ENCODE data around the gene ACOXL.
"Not testable (repeated sequence)": the region's sequence is repeated elsewhere in the genome, so short reads cannot be mapped to it uniquely, and the experiment has no call there.

The ACOXL gene

DNA sequence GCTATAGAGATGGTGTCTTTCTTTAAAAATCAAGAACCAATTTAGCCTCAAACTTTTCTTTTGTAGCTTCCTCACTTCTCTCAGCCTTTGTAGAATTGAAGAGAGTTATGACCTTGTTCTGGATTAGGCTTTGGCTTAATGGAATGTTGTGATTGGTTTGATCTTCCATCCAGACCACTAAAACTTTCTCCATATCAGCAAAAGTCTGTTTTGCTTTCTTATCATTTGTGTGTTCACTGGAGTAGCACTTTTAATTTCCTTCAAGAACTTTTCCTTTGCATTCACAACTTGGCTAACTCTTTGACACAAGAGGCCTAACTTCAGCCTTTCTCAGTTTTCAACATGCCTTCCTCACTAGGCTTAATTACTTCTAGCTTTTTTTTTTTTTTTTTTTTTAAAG is 193.1 kb downstream of the ACOXL start:
- DNase-seq (ENCODE audit: low read depth in 2 of 2): no peak

DNA sequence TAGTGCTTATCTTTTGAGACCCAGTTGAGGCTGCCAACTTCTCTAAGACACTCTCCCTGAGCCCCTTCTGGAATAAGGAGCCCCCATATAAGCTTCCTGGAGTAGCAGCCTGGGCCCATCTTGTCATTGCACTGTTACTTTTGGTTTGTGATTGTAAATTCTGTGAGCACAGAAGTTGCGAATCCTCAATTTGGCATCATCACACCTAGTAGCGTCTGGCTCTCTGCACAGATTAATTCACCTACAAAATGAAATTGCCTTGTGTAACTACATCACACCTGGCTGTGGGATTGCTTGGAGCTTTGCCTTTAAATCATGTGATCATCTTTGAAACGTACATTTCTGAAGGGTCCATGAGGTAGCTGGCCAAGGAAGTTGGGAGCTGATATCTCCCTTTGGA is 195.2 kb downstream of the ACOXL start:
- no peak for DNase-seq (ENCODE audit: low read depth in 2 of 2)

DNA sequence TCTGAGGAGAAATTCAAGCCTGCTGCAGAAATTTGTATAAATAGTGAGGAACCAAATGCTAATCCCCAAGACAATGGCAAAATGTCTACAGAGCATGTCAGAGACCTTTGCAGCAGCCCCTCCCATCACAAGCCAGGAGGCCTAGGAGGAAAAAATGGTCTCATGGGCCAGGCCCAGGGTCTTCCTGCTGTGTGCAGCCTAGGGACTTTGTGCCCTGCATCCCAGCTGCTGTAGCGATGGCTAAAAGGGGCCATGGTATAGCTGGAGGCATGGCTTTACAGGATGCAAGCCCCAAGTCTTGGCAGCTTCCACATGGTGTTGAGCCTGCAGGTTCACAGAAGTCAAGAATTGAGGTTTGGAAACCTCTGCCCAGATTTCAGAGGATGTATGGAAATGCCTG is 197.2 kb downstream of the ACOXL start:
- no peak for DNase-seq (ENCODE audit: low read depth in 2 of 2)

DNA sequence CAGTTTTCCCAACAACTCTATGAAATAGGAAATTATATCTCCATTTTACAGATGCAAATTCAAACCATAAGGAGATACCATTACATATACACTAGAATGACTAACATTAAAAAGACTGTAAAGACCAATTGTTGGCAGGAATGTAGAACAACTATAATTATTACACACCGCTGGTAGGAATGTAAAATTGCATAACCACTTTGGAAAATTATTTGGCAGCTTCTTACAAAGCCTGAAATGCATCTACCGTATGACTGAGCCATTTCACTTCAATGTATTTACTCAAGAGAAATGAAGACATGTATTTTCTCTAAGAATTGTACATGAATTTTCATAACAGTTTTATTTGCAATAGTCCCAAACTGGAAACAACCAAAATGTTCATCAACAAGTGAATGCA is 199.3 kb downstream of the ACOXL start:
- no peak for DNase-seq (ENCODE audit: low read depth in 2 of 2)

DNA sequence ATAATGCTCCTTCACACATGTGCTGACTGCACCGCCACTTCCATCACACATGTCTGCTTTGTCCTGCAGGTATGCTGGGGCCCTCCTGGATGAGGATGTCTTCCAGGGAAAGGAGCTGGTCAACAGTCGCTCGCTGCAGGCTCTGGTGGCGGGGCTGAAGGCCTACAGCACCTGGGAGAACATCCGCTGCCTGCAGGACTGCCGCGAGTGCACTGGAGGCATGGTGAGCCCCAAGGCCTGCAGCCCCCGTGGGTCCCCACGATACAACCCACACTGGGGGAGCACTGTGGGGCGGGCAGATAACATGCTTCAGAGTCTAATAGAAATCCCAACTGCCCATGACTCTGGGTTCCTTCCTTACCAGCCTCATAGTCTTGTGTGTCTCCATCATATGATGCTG is 201.0 kb downstream of the ACOXL start:
- DNase-seq (ENCODE audit: low read depth in 2 of 2): no peak

DNA sequence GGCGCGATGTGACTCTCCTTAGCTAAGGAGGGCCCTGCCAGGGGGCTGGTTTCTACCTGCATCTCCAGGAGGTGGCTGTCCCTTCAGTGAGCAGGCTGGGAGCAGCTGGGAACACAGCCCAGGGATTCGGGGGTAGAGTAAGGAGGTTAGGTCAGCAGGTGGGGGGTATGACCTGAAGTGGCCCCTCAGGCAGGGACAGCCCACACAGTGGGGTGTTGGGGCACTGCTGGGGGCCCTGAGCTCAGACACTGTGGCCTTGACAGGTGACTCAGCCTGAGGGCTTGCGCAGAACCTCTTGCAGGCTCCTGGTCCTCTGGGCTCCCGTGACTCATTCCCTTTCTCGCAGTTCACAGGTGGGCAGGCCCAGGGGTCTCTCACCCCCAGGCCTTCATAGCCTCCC is 202.6 kb downstream of the ACOXL start:
- DNase-seq (ENCODE audit: low read depth in 2 of 2): no peak

DNA sequence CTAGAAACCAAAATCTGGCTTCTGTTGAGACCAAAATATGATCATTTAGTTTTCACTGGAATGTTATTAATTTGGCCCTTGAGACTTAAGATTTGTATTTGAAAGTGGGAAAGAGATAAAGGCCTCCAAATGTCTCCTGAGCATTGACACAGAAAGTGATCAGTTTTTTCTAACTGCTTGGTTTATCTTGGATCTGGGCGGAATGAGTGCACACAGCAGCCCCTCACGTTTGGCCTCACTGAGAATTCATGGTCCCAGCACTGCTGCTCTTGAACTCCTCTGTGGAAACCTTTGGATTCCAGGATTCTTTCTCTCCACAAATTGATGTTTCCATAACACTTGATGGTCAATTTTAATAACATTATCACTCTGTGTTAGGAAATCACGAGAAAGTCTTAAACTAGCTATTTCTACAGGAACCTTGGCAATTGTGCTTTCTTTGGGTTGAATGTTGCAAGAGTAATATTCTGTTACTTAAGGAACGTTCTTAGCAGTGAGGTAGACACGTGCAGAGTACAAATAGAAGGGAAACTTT is 208.1 kb downstream of the ACOXL start:
- DNase-seq (ENCODE audit: low read depth in 2 of 2): no peak

DNA sequence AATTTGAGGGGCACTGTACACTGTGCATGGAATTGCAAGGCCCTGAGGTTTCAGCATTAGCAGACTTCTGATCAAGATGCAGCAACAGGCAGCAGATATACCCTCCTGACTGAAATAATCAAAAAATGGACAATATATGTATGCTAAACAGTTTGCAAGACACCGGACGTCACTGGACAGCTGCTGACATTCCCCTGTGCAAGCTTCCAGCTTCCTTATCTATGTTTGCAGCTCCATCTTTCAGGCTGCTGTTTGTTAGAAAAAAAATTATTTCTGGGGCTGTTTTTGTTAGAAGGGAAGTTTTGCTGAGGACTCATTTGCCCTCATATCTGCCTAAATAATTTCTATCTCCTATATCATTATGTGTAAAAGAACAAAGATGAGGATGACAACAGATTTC is 208.9 kb downstream of the ACOXL start:
- DNase-seq (ENCODE audit: low read depth in 2 of 2): no peak

DNA sequence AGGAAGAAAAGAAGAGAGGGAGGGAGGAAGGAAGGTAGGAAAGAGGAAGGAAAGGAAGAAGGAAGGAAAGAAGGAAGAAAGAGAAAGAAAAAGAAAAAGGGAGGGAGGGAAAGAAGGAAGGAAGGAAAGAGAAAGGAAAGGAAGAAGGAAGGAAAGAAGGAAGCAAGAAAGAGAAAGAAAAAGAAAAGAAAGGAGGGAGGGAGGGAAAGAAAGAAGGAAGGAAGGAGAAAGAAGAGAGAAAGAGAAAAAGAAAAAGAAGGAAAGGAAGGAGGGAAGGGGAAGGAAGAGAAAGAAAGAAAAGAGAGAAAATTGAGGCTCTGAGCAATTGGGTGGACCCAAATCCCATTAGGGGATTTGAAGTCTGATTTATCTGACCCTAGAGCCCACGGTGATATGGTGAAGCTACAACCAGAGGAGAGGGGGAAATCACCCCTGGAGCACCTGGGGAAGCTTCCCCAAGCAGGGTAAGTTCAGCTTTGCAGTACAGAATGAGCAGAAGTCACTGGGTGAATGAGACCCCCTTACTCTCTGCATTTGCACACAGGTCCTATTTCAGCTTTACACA is 210.8 kb downstream of the ACOXL start:
- no peak for DNase-seq (ENCODE audit: low read depth in 2 of 2)

DNA sequence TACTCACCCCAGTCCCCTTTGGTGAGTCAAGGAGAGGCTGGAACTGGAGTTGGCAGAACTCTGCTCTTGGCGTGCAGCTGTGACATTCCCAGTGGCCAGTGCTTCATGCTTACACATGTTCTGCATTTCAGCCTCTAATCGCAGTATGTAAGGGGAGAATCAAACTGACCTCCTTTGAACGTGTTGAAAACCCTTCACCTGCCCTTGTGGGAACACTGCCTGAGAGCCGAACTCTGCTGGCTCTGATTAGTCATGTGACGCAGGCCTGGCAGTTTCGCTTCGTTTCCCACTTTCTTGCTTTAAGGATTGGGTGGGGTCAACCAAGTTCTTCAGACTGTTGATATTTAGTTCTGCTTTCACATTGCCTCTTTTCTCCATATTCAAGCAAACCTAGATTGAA is 214.5 kb downstream of the ACOXL start:
- no peak for DNase-seq (ENCODE audit: low read depth in 2 of 2)

DNA sequence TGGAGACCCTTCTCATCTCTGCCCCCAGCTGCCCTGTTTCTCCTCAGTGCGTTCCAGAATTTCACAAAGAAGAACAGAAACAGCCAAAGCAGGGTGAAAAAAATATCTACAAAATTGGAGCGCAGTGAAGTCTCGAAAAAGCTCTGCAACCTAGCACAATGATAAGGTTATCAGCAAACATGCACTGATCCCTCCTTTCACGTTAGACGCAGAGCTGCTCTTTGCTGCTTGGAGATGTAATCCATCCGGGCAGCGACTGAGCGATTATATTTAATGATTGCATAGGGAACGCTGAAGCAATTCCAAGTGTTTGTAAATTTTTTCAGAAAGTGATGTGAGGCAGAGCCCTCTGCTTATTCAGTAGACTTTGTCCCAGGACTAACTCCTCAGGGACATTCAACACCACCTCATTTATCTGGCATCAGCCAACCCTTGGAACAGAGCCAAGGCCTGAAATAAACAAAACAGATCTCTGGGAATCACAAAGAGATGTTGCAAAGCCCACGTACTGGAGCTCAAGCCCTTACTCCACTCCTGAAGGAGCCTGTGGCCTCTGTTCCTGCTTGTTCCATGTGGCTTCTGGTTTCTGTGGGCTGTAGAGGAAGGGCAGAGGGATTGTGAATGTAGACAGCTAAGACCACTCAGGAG is 215.8 kb downstream of the ACOXL start:
- DNase-seq (ENCODE audit: low read depth in 2 of 2): no peak

DNA sequence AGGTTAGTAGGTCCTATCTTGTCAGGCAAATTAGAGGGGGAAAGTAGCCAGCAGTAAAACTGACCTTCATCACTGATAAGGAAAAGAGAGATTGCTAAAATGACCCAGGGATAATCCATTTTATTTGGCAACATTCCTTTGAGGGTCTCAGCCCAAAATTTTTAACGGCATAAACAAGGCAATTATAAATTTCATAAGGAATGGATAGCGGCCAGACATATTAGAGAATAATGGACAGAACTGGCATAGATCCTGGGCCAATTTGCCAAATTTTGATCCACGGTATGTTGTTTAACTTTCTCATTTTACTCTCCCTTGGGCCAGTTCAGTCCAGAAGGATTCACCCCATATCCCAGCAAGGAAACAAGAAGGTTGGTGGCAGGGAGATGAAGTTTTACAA is 217.9 kb downstream of the ACOXL start:
- no peak for DNase-seq (ENCODE audit: low read depth in 2 of 2)

DNA sequence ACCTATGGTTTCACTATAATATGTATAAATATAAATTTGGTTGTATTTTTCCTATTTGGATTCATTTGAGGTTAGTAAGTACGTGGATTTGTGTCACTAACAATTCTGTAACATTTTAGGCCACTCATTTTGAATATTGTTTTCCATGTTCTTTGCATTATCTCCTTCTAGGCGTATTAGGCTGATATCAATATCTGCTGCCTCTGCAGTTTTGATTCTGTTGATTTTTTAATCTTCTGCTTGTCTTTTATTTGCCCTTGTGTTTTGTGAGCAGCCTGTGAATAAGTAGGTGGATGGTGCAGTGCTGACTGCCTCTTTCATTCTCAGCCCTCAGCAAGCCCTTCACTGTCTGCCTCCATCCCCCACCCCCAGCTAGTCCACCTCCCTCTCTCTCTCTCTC is 222.7 kb downstream of the ACOXL start:
- DNase-seq (ENCODE audit: low read depth in 2 of 2): no peak

DNA sequence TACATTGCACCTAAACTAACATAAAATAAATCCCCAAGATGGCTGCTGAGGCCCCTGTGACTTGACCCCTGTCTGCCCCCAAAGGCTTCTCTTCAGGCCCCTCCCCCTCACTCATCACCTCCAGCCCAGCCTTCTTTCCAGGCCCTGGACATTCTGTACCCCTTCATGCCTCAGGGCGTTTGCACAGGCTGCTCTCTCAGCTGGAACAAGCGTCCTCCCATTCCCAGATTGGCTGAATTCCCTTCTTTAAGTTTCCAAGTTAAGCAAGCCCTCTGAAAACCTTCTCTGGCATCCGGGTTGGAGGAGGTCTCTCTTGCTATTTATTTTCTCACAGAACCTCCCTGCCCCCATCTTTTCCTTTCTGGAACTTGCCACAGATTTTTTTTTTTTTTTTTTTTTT is 223.2 kb downstream of the ACOXL start:
- no peak for DNase-seq (ENCODE audit: low read depth in 2 of 2)

DNA sequence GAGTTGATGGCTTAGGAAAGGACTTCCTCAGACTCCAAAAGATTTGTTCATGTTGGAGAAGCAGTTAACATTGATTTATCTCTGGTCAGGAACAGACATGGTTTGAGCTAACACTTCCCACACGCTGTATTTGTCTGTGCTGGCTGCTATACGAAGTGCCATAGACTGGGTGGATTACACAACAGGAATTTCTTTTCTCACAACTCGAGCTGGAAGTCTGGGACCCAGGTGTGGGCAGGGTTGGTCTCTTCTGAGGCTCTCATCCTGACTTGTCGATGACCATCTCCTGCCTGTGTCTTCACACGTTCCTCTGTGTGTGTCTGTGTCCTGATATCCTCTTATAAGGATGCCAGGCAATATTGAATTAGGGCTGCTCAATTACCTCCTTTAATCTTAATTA is 224.9 kb downstream of the ACOXL start:
- no peak for DNase-seq (ENCODE audit: low read depth in 2 of 2)

DNA sequence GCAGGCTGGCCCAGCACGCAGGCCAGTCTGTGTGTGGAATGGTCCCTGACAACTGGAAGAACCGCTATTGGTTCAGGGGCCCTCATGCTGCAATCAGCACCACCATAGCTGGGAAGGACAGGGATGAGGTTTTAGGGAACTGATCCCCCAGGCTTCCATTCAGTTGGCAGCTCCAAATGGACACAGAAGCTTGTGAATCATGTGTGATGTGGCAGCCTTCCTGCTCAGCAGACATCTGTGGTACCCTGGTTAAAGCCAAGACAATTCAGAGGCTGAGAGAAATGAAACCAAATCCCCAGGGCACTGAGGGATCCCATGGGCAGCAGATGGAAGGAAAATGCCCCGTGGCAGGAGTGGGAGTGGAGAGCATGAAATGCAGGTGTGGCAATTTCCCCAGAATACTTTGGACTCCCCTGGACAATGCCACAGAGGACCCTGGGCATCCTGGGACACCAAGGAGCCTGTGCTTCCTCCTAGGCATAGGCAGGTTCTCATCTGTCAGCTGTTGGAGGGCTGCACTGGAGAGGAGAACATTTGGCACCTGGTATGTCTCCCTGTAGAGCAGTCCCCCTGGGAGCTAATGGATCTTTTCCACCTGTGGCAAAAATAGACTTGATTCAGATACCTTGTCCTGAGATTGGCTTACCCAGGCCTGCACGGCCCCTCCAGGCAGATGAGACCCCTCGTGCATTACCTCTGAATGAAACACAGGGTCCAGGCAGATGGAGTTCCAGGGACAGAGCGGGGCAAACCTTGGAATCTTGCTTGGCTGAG is 226.2 kb downstream of the ACOXL start:
- DNase-seq (ENCODE audit: low read depth in 2 of 2): no peak

DNA sequence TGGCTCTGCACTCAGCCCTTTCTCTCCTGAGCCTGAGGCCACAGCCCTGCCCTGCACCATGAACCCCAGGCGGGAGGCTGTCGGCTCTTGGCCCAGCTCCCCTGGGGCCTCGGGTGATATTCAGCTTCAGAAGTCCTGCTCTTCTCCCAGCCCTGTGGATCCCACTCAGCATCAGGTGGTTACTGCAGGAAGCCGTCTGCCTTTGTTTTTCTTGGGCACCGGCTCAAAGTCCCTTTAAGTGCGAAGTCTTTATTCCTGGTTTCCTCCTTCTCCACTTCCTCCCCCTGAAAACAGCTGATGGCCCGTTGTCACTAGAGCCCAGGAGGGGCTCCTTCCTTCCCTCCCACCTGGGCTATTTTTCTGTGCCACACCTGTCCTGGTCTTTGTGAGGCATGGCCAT is 226.8 kb downstream of the ACOXL start:
- DNase-seq (ENCODE audit: low read depth in 2 of 2): no peak

DNA sequence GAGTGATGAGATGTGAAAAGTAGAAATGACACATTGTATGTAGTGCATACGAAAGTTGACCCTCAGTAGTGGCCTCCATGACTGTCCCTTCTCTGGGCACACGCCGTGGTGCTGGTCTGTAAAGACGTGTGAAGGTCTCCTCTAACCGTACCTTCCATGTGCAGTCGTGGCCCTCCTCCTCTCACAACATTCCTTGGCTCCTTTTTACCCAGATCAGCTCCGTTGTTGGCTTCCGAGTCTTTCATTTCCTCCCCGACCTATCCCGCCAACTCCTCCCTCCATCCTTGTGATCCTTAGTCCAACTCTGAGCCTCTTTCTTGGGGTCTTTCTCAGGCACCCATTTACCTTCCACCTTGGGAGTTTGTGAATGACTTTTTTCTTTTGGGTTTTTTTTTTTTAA is 227.9 kb downstream of the ACOXL start:
- no peak for DNase-seq (ENCODE audit: low read depth in 2 of 2)

DNA sequence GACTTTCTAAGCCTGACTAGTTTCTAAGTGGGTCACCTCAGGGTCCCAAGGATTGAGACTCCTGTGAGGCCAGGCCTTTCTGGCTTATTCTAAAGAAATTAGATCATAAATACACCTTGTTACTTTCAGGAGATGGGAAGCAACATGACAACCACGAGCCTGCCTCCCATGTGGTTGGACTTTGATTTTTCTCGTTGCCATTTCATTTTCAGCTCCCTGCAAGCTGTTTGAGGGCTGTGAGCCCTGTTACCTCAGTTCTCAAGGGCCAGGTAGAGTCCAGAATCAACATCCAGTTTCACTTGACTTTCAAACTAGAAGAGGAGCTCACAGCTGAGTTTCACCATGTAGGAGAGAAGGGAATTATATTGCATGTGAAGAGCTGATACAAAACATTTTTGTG is 228.6 kb downstream of the ACOXL start:
- no peak for DNase-seq (ENCODE audit: low read depth in 2 of 2)

DNA sequence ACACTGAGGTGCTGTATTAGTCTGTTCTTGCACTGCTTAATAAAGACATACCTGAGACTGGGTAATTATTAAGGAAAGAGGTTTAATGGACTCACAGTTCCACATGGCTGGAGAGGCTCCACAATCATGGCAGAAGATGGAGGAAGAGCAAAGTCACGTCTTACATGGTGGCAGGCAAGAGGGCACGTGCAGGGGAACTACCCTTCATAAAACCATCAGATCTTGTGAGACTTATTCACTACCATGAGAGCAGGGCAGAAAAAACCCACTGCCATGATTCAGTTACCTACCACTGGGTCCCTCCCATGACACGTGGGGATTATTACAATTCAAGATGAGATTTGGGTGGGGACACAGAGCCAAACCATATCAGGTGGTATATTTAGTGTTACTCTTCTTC is 229.3 kb downstream of the ACOXL start:
- DNase-seq (ENCODE audit: low read depth in 2 of 2): not testable (repeated sequence)

DNA sequence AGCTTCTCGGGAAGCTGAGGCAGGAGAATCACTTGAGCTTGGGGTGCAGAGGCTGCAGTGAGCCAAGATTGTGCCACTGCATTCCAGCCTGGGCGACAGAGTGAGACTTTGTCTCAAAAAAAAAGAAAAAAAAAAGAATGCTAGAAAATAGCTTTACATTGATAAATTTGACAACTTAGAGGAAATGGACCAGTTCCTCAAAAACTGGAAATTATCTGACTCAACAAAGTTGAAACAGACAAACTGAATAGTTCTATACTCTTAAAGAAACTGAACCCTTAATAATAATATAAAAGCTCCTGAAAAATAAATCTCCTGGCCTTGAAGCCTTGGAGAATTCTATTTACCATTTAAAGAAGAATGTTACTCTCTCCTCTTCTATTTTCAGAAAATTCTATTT is 237.3 kb downstream of the ACOXL start:
- no peak for DNase-seq (ENCODE audit: low read depth in 2 of 2)

DNA sequence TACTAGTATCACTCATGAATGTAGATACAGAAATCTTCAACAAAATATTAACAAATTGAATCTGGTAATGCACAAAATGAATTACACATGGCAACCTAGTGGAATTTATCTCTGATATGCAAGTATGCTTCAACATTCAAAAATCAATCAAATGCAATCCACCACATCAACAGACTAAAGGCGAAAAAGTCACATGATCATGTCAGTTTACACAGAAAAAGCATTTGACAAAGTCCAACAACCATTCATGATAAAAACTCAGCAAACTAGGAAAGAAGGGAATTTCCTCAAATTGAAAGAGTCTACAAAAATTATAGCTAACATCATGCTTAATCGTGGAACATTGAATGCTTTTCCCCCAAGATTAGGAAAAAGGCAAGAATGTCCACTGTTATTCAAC is 237.8 kb downstream of the ACOXL start:
- no peak for DNase-seq (ENCODE audit: low read depth in 2 of 2)

DNA sequence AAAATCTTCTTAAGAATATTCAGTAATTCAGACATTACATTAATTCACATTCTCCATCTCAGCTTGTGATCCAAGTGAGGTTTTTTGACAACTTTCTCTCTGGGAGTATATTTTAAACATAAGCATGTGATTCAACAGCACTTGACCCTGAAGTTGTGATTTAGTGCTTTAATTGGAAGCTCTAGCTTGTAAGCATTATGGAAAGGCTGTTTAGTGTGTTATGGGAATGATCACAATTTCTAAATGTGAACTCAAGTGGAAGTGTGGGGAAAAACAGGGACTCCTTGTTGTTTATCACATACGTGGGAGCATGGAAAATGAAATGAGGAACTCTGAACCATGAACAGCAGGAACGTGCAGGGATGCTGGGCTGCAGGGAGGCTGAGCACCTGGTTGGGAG is 239.4 kb downstream of the ACOXL start:
- no peak for DNase-seq (ENCODE audit: low read depth in 2 of 2)
